ENCODE data around the gene GBP4. TPM values are rescaled to one million over a fixed set of nuclear protein-coding genes. Genes with fewer than 3 reads are reported as not detected.
"Not testable (repeated sequence)": the region's sequence is repeated elsewhere in the genome, so short reads cannot be mapped to it uniquely, and the experiment has no call there.

GBP4 gene
- total RNA-seq, 1 experiment from 2014 or later = 0.05 TPM

- intact Hi-C loops (cut with micrococcal nuclease) = no loop called here
- RAD21 ChIA-PET (ENCODE audit: low non-redundant PET in 1 of 2, low total read pairs in 2 of 2, uncharacterized antibody in 2 of 2, unreplicated experiment in 2 of 2) = no interaction called here
- TF ChIP-seq POLR2A (IDR thresholded peaks at IDR 0.05; ENCODE audit: borderline replicate concordance, extremely low read depth, insufficient read depth, insufficient read length) = no peak
- TF ChIP-seq EZH2 (IDR thresholded peaks at IDR 0.05) = no peak
- TF ChIP-seq SIN3A (IDR thresholded peaks at IDR 0.05; ENCODE audit: low read depth) = no peak
- no peak for TF ChIP-seq YY1 (IDR thresholded peaks at IDR 0.05; ENCODE audit: extremely low read depth, insufficient replicate concordance, low read depth, low read length)
- POLR2A ChIA-PET = no interaction called here
- Histone ChIP-seq H2AFZ (ENCODE audit: low read depth, low read length, poor library complexity, severe bottlenecking) (no peak overlapping the region), H3K4me2 (ENCODE audit: low read length) (no peak overlapping the region), H3K4me1 (ENCODE audit: control insufficient read depth in 1 of 2, insufficient read depth in 2 of 2, low read length in 2 of 2) (no peaks in the 10 kb centered on the region), H3K9me3 (ENCODE audit: control insufficient read depth in 1 of 2, insufficient read depth in 1 of 2, low read depth in 1 of 2, low read length in 2 of 2) (no peaks in the 10 kb centered on the region), H3K36me3 (ENCODE audit: control insufficient read depth in 1 of 2, insufficient read depth in 2 of 2, low read length in 2 of 2) (no peaks in the 10 kb centered on the region), H3K4me3 (replicated peaks in 1 of 2; ENCODE audit: low read depth in 1 of 2, low read length in 2 of 2) (no peak overlapping the region), H3K27me3 (ENCODE audit: insufficient read depth, low read length) (no peaks in the 10 kb centered on the region), H3K9me2 (ENCODE audit: insufficient read depth) (no peaks in the 10 kb centered on the region), H4K20me1 (ENCODE audit: insufficient read depth) (no peaks in the 10 kb centered on the region), H3K27ac (ENCODE audit: low read depth, low read length) (no peak overlapping the region), H3K79me2 (ENCODE audit: insufficient read depth, low read length) (no peaks in the 10 kb centered on the region), H3K9ac (ENCODE audit: low read length) (no peak overlapping the region)
- ATAC-seq (no peak), DNase-seq (ENCODE audit: low read depth, low spot score) (no peak)
- CTCF ChIA-PET = no interaction called here
- BruUV-seq (replicated peaks) = no TSS peak
Measured at GRCh38 chr1:89221341-89221740, 22.6 kb upstream of the GBP4 start.

DNA sequence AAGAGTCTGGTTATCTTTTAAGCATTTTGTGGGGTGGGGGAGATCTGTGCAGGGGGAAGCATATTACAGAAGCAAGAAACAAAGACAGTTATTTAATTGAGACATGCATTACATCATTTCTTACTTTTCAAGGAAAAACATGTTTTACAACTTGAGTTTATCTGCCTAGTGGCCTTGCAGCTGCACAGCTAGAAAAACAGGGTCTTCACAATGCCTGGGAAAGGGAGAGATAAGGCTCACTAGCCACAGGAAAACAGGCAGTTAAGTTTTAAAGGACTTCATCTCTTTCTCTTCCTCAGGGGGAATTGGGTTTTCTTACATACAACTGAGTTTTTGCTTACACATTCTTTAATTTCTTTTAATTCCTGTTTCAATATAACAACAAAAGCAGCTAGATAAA, 21.1 kb upstream of the GBP4 start:
- H3K4me2 ChIP-seq (ENCODE audit: low read length); H3K9me2 ChIP-seq (ENCODE audit: insufficient read depth); H3K27ac ChIP-seq (ENCODE audit: low read depth, low read length); H3K4me1 ChIP-seq (ENCODE audit: control insufficient read depth in 1 of 2, insufficient read depth in 2 of 2, low read length in 2 of 2); H4K20me1 ChIP-seq (ENCODE audit: insufficient read depth); BruUV-seq (replicated peaks); H3K9ac ChIP-seq (ENCODE audit: low read length); CTCF ChIA-PET; POLR2A ChIA-PET; H3K27me3 ChIP-seq (ENCODE audit: insufficient read depth, low read length); intact Hi-C loops (cut with micrococcal nuclease); H3K4me3 ChIP-seq (replicated peaks in 1 of 2; ENCODE audit: low read depth in 1 of 2, low read length in 2 of 2); ATAC-seq; RAD21 ChIA-PET (ENCODE audit: low non-redundant PET in 1 of 2, low total read pairs in 2 of 2, uncharacterized antibody in 2 of 2, unreplicated experiment in 2 of 2); H3K9me3 ChIP-seq (ENCODE audit: control insufficient read depth in 1 of 2, insufficient read depth in 1 of 2, low read depth in 1 of 2, low read length in 2 of 2); DNase-seq (ENCODE audit: low read depth, low spot score); H3K79me2 ChIP-seq (ENCODE audit: insufficient read depth, low read length); H3K36me3 ChIP-seq (ENCODE audit: control insufficient read depth in 1 of 2, insufficient read depth in 2 of 2, low read length in 2 of 2); H2AFZ ChIP-seq (ENCODE audit: low read depth, low read length, poor library complexity, severe bottlenecking): not testable (repeated sequence)

DNA sequence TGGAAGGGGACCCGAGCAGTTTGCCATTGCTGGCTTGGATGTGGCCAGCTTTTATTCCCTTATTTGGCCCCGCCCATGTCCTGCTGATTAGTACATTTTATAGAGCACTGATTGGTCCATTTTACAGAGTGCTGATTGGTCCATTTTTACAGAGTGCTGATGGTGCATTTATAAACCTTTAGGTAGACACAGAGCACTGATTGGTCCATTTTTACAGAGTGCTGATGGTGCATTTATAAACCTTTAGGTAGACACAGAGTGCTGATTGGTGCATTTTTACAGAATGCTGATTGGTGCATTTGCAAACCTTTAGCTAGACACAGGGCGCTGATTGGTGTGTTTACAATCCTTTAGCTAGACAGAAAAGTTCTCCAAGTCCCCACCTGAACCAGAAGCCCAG, 20.2 kb upstream of the GBP4 start:
- H3K79me2 ChIP-seq (ENCODE audit: insufficient read depth, low read length); H3K4me1 ChIP-seq (ENCODE audit: control insufficient read depth in 1 of 2, insufficient read depth in 2 of 2, low read length in 2 of 2); H3K4me2 ChIP-seq (ENCODE audit: low read length); intact Hi-C loops (cut with micrococcal nuclease); H3K36me3 ChIP-seq (ENCODE audit: control insufficient read depth in 1 of 2, insufficient read depth in 2 of 2, low read length in 2 of 2); H3K9me3 ChIP-seq (ENCODE audit: control insufficient read depth in 1 of 2, insufficient read depth in 1 of 2, low read depth in 1 of 2, low read length in 2 of 2); ATAC-seq; RAD21 ChIA-PET (ENCODE audit: low non-redundant PET in 1 of 2, low total read pairs in 2 of 2, uncharacterized antibody in 2 of 2, unreplicated experiment in 2 of 2); POLR2A ChIA-PET; H3K4me3 ChIP-seq (replicated peaks in 1 of 2; ENCODE audit: low read depth in 1 of 2, low read length in 2 of 2); BruUV-seq (replicated peaks); H3K9me2 ChIP-seq (ENCODE audit: insufficient read depth); H2AFZ ChIP-seq (ENCODE audit: low read depth, low read length, poor library complexity, severe bottlenecking); CTCF ChIA-PET; DNase-seq (ENCODE audit: low read depth, low spot score); H3K27me3 ChIP-seq (ENCODE audit: insufficient read depth, low read length); H3K9ac ChIP-seq (ENCODE audit: low read length); H3K27ac ChIP-seq (ENCODE audit: low read depth, low read length); H4K20me1 ChIP-seq (ENCODE audit: insufficient read depth): not testable (repeated sequence)

All from HCT116 (cell line).